Endothelial cell of hepatic sinusoid (primary cell): ENCODE measurements around the gene KREMEN1.

ENCODE experiments used
- in situ Hi-C: cut with HindIII; loops from 2 replicates; pipeline ENCODE4 v1.10.0; 2017; ENCODE audit warnings: low sequenced_read_pairs

KREMEN1 gene

DNA sequence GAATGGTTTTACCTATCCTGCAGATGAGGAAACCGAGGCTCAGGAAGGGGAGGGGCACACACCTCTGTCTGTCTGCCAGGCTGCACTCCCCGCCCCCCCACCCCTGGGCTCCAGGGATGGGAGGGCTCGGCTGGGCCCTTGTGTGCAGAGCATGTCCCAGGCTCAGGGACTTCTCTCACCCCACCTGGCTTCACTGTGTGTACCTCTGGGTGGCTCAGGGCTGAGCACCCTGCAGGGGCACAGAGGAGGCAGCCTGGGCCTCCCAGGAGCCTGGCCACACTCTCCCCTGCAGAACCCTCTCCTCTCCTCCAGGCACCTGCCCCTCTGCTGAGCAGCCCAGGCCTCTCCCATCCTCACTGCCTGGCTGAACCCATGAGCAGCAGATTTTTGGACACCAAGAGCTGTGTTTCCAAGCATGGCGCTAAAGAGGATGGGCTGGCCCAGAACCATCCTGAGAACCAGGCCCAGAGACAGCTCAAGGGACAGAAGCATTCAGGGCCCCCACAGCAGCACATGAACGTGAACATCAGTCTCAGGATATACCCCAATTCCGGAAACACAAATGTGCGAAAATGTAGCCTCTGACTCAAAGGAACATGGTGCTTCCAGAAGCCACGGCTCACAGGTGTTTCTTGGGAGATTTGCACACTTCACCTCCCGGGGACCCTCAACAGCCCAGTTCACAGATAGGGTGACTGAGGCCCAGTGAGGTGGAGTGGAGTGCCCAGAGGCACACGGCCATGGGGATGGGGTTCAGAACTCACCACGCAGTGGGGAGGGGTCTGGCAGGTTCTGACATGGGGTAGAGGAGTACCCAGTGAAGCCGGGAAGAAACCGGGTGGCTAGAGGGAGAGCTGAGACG lies 143.4 kb downstream of the KREMEN1 start:
- in situ Hi-C loops, result no loop called here

DNA sequence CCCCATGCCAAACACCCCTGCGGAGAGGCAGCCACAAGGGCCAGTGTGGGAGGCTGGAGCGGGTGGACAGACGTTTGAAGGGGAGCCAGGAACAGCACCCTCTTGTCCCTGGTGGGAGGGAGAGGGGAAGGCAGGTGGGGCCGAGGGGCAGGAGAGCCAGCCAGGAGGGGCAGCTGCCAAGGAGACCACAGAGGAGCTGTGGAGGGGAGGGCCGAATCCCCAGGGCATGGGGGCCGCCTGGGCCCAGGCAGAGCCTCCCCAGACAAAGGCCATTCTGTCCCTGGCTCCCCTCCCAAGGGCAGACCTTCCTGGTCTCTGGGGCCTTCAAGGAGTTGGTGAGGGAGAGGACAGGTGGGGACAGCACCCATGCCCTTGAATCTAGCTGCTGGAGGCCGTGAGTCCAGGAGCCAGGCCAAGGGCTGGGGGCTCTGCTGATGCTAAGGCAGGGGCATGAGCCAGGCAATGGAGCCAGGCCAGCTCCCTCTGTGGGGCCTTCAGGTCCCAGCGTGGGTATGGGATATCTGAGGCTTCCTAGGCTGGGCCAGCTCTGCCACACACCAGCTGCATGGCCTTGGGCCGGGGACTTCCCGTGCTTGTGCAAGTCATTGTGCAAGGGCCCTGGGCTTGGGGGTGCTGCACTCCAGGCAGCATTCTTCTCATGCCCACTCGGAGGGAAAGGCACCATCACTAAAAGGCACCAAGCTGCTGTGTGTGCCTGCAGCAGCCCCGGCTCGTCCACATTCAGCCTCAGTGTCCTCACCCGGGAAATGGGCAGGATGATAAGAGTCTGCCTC lies 144.2 kb downstream of the KREMEN1 start:
- in situ Hi-C loops, result no loop called here
